Stimulated activated CD4-positive, alpha-beta T cell treated with anti-CD3 and anti-CD28 coated beads, TNF-alpha, amount 100 ng/mL, for 4 hours (primary cell): Measurements from ENCODE around the gene NWD2.
"Not testable (repeated sequence)": the region's sequence is repeated elsewhere in the genome, so short reads cannot be mapped to it uniquely, and the experiment has no call there.

ENCODE experiments used
- DNase-seq, 3 experiments: peaks; one replicate each; pipeline ENCODE4 v3.0.0-alpha.2; 2020; ENCODE audit warnings: low read depth in 3 of 3

Gene NWD2, protein sequence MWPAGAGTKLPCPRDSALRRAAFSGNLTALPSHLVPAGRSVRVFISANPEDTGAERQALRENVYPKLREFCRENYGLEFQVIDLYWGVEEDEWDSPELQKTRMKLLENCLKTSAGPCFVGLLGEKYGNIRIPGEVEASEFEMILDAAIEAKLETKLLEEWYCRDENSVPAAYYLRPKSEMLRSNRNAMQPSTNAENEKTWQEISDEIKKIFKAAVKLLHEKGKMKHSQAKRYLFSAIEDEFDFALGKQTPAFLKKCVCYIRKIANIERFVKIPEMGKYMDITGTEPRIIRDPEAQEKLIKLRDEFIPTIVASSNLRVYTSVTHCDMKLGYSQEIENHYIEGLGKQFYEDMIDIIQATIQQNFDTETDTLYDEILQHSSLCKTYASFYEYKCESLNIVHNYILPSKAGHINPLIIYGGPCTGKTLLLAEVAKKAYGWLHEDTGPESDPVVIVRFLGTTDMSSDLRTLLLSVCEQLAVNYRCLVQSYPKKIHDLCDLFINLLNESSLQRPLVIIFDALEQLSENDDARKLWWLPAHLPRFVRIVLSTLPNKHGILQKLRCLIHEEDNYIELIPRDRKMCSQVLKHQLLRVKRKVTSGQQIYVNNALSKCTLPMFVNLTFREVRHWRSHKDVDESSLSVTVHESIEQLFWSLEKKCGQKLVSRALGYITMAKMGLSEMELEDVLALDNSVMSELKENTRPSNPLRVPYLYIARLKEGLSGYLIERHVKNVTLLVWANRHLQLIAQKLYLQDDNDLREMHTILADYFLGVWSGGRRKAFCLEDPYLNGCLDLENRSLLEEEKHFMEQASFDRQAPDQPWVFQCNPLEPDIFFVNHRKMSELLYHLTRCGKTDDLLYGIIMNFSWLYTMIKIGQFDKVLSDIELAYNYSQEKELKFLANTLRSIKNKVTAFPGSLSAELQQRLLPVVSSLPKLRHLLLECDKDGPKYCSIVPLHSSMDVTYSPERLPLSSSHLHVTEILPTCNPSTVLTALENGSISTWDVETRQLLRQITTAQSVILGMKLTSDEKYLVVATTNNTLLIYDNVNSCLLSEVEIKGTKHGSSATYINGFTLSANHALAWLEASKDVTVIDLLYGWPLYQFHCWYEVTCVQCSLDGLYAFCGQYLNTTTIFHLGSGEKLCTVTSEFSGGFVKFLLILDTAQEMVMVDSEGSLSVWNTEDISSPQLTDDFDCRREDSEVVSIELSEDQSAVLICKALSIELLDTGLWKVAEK (N-terminal part only)

DNA sequence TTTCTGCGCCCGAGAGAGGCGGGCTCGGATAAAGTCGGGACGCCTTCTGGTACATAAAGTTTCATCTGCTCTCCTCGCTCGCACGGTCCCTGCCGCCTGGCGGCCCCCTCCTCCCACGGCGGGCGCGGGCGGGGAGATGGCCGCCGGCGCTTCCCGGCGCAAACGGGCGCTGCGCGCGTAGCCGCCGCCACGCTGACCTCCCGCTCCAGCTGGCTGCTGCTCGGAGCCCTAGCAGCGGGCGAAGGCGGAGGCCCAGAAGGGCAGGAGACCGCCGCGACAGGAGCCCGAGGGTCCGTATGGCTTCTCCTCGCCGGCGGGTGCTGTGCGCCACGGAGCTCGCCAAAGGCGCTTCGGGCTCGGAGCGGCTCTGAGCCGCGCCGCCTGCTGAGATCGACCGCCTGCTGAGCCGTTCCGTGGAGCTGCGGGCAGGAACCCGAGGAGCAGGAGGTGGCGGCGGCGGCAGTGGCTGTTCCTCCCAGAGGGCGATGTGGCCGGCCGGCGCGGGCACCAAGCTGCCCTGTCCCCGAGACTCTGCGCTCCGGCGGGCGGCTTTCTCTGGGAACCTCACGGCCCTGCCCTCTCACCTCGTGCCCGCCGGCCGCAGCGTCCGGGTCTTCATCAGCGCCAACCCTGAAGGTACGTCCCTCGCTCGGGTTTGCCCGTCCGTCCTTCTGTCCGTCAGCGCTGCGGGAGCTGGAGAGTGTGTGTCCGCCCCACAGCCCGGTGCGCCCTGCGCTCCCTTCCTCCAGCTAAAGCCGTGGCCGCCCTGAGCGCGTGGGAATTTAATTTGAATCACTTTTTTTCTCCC lies at the start of gene NWD2:
NWD2 (plus strand) TSS at position 161 of the 808 bp plus-strand sequence; CDS start at position 486, 325 bp downstream.
- DNase-seq = no peak

DNA sequence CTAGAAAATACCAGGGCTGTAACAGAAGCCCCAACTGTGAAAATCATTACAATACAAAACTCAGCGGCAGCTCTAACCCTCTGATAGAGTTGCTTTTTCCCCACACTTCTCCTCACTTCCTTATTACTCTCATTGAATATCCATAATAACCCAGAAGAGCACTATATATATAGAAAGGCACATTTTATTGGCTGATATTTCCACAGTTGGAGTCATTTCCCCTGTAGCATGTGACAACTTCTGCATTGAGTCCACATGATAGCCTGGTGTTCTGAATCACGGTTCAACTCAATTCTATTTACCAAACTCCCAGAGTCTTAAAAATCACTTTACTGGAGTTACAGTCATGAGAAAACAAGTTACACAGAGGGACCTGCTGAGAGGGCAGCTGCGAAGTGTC lies 46.6 kb upstream of the NWD2 start:
- DNase-seq = no peak

DNA sequence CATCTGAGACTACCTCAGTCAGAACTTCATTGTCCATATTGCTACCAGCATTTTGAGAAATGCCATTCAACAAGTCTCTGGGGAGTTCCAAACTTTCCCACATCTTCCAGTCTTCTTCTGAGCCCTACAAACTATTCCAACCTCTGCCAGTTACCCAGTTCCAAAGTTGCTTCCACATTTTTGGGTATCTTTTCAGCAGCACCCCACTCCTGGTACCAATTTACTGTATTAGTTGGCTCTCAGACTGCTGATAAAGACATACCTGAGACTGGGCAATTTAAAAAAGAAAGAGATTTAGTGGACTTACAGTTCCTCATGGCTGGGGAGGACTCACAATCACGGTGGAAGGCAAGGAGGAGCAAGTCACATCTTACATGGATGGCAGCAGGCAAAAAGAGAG lies 39.8 kb upstream of the NWD2 start:
- DNase-seq = not testable (repeated sequence)

DNA sequence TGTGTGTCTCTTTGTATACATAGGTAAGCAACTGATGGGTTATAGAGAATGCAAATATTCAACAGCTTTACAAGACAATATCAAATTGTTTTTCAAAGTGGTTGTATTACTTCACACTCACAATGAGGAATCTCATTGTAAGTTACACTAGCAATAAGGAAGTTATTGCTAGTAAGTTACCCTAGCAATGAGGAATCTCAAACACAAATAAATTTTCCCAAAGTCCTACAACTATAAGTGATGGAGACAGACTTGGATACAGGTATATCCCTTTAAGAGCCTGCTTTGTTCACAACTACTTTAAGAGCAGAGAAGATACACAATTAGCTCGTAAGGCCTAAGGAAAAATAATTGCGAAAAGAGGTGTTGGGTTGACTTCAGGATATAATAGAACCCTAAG lies 28.3 kb upstream of the NWD2 start:
- DNase-seq = no peak

DNA sequence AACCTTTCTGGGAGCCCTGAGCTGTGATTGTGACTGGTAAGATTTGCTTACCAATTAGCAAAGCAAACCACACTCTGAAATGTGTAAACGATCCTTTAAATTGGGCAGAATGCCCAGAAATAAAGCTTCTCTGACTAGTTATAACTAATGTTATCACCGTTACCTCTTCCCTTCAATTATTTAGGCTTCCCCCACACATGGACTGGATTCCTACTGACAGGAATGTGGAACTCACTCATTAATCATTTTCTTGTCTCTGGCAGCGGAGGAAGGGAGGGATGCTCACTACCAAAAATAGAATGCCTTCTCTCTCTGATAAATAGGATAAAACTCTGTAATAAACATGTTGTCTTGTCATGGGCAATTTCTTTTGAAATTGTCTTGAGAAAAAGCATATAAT lies 25.3 kb upstream of the NWD2 start:
- DNase-seq = no peak

DNA sequence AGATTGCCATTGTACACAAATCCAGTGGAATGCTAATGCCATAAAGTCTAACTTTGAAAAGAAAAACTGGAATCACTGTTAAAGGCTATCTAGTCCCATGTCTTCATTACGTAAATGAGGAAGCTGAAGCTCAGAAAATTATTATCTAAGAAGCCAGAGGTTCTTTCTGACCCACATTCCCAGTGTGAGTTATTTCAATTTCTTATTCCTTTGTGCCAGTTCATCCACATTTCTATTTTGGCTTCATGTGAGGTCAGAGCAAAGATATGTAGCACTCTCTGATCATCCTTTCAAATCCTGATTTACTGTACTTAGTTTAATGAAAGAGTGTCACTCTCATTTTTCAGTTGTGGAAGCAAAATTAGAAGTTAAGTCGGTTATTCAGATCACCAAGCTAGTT lies 24.6 kb upstream of the NWD2 start:
- no peak for DNase-seq

DNA sequence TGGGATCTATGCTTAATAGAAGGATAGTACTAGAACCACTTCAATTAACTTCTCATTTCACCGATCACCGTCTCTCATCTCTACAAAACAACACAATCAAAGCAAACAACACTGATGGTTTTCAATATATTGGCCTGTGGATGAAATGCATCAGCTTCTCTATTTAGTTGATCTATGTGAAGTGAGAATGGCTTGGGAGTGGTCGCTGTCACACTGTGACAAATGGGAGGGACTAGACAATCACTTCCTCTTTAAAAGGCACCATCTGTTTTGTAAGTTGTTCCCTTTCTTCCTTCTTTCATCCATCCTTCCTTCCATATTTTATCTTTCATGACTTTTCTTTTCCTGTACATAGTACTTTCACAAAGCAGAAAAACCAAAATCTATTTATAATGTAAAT lies 23.9 kb upstream of the NWD2 start:
- no peak for DNase-seq

DNA sequence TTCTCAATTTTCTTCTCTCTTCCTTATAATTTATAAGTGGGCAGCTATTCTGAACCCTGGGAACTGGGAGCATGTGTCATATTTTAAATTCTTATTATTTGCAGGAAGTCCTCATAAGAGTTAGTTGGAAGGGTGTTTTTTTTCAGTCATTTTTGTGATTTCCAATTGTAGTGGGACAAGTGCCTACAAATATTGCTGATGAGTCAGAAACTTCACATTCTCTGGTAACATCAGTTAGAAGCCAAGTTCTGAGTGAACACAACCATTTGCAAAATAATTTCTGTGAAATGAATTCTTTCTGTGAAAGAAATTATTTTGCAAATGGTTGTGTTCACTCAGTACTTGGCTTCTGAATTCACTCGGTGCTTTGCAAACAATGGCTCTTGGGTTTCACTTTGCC lies 20.8 kb upstream of the NWD2 start:
- DNase-seq = no peak

DNA sequence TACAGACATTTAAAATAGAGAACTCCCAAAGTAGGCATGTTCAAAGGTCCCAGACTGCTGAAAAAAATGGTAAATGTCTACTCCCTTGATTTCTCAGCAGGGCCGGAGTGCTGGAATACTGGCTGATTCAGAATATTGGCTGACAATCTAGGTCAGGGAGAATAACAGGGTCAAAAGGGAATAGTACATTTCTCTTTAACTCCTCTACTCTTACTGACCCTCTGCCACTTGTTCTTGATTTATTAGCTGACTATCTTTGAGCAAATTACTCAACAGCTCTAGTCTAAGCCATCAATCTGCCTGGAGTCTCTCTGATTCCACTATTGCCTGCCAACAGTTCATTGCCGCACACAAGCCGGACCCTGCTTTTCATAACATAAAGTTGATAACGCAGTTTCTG lies 19.7 kb upstream of the NWD2 start:
- DNase-seq = no peak

DNA sequence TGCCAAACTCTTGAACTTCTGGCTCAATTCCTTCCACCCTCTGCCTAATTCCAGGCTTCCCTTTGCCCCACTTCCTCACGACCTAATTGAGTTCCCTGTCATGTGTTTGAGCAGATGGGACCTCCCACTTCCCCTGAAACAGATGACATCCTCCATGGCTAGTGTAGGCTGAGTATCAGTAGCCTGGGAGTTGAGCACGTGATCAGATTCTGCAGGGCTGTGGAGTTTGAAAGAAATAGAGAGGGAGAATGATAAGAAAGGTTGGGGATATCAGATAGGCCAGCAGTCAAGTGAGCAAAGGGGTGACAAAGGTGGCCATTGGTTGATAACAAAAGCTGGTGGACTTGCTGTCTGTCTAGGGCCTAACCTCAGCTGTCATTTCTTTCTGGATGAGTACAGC lies 18.8 kb upstream of the NWD2 start:
- no peak for DNase-seq

DNA sequence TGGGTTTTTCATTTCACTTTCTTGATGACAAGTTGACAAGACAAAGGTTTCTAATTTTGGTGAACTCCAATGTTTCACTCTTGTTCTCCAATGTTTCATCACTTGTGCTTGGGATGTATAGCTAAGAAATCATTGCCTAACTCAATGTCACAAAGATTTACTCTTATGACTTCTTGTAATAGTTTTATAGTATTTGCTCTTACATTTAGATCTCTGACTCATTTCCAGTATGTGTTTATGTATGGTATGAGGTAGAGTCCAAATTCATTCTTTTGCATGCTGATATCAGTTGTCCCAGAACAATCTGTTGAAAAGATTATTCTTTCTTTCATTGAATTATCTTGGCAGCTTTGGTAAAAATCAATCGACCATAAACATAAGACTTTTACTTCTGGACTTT lies 12.2 kb upstream of the NWD2 start:
- no peak for DNase-seq

DNA sequence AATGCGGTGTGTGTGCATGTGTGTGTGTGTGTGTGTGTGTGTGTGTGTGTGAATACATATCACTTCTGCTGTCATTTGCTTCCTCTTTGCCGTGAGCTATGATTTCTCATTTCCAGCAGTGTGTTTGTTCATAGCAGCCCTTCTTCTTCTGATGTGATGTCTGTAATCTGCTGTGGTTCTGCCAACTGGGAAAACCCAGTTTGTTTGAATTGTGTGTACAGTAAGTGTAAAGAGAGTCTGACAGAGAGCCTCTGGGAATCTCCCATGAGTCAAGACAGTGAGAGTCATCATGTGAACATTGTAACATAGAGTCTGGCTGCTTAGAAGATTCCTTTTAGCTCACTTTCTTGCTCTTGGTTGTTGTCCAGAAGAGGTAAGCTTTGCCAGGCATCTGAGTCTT lies 8.4 kb upstream of the NWD2 start:
- no peak for DNase-seq

DNA sequence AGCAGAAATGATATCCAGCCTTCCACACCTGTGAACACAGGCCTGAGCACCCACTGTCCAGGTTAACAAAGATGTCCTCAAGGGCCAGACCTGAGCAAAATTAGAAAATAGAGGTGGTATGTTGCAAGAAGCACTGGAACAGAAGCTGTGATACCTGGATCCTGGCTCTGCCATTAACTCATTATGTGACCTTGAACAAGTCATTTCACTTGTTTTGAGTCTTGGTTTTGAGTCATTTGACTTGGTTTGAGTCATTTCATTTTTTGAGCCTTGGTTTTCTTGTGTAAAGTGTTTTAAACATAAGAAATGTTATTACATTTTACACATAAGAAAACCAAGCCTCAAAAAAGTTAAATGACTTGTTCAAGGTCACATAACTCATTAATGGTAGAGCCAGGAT lies 2.9 kb upstream of the NWD2 start:
- DNase-seq = no peak

DNA sequence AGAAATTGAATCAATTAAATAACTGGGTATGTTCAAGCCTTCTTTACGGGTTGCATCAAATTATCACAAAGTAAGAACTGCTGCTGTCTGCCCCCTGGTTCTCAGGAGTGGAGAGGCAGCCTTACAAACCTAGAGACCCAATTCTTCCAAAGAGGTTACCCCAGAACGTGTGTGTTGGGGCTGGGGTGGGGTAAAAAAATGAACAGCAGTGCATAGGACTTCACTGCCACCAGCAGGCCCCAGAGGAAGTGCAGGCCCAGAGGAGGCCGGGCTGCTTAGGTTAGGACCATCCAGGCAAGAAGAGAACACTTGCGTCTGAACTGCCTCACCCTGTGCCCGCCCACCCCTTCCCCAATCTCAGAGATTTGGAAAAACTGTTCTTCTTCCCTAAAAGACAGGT lies 1.5 kb upstream of the NWD2 start:
- no peak for DNase-seq

DNA sequence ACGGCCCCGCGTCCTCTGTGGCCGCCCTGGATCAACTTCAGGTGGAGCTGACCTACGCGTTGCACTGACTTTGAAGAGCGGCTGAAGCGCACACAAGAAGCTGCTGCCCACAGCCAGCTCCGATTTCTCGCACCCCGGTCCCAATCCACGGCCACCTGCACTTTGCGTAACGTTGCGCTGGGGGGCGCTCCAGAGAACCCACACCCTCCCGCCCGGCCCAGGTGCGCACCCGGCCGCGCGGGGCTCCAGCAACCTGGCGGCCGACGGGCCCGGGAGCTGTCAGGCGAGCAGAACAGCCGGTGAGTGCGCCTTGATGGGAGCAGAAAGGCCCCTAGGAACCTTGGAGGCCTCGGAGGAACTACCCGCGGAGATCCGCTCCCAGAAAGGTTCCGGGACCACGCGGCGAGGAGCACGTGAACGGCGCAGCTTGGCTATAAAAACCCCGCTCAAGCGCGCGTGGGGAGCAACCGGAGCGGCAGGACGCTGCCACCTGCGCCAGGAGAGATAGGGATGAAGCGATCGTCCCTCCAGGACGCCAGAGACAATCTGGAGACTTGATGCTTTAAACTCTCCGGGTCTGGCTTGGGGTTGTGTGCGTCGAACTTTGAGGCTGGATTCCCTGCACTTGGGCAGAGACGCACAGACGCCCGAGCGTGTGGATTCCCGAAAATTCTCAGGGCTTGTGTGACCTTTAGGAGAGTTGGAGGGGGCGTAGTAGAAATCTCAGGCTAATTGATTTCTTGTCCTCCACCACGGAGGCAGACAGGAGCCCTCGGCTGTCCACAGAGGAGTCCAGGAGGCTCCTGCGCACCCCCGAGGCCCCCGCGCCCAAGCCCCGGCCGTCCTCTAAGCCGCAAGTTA lies 591 bp upstream of the NWD2 start:
- no peak for DNase-seq

DNA sequence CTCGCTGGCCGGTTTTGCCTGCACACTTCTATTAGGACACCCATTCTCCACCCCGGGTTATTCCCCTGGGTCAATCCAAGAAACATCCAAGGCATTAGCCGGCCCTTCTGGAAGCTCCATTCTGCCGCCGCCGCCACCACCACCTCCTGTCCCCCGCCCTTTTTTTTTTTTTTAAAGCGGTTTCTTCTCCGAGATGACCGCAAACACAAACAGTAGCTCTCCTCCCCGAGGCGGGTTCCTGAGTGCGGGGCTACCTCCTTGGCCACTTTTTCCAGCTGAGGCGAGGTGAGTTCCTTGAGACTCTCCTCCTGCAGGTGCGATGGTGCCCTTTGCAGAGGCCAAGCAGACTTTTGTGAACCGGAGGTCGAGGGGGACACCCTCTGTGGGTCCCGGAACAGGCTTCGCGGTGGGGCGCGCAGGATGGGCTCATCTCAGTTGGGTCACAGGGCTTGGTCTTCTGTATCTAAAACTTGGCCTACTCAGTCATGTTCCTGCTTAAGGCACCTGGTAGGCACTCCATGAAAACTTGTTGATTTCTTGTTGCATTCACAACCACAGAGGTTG lies 930 bp downstream of the NWD2 start:
- no peak for DNase-seq

DNA sequence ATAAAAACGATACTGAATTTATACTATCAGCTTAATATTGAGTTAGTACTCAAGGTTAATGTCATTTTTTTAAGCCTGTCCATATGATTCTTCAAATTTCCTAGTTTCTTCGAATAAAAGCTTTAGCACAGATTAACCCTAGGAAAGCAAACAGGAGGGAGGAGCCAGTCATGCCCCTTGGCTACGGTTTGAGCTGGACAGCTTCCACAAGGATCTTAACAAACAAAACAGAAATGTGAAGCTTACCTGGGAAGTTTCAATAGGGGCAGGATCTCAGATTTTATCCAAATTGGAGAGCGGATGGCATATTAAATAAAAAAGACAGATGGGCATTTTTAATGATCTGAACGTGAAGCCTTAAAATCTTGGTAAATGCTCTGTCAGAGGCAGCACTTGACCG lies 2.3 kb downstream of the NWD2 start:
- DNase-seq = no peak

DNA sequence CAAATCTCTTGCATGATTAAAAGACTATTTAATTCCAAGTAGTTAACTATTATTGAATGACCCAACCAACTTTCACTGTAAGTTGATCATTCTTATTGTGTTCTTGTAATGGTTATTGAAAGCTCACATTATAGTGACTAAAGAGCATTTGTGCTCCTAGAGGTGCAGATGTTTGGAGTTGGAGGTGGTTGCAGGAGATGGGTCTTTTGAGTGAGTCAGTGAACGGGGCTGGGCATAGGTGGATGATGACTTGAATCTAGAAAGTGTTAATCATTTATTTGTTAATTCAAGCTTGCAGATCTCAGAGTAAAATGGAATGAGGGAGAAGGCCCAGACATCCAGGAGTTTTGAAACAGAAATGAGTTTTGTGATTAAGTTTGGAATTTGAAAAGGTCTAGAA lies 13.7 kb downstream of the NWD2 start:
- no peak for DNase-seq

DNA sequence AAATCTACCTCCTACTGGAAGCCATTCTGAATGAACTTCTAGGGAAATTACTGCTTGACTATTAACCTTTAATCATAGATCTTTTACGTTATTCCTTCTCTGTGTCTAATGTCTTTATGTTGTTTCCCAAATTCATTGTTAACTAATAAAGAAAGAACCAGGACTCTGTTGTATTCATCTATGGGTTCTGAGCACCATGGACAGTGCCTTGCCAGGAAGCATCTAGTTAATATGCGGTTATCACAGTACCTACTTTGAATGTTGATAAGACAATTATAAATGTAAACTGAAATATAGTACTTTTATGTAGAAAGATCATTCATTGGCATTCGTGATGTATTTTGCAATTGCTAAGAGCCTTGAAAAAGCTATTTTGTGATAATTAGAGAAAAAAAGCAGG lies 23.8 kb downstream of the NWD2 start:
- no peak for DNase-seq

DNA sequence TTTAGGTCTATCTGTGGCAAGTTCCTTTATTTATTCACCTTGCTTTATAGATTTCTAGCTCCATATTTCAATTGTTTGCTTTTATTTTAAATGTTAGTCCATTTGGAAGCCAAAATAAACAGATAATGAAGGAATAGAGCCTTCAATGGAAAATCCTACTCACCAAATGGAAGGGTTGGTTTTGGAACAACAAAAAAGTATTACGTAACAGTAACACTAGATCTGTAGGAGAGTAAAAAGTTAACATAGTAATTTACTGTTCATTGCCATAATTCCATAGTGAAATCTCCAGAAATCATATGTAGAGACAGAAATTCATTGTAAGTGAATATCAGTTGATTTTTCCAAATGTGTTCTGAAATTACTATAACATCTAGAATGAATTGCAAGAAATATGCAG lies 34.6 kb downstream of the NWD2 start:
- DNase-seq = no peak
